Measurements from ENCODE around the gene RTN4R. TPM values are rescaled to one million over a fixed set of nuclear protein-coding genes. Genes with fewer than 3 reads are reported as not detected.

RTN4R gene
- total and polyA plus RNA-seq, 2 experiments from 2014 or later, result 10.6 to 38.4 TPM

DNA sequence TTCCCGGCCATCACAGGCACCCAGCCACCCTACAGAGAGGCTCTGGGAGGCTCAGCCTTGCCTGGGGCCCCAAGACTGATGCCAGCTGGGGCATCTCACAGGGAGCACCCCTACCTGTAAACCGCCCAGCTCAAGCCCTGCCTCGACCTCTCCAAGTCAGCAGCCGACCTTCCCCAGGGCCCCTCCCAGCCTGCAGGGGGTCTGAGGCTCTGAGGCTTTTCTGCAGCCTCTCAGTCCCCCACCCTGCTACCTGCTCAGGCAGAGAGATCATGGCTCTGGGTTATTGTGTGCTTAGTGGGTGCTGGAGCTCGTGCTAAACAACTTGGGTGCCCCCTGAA lies 23.1 kb upstream of the RTN4R start (continued):
- TF ChIP-seq, protein P1, sequence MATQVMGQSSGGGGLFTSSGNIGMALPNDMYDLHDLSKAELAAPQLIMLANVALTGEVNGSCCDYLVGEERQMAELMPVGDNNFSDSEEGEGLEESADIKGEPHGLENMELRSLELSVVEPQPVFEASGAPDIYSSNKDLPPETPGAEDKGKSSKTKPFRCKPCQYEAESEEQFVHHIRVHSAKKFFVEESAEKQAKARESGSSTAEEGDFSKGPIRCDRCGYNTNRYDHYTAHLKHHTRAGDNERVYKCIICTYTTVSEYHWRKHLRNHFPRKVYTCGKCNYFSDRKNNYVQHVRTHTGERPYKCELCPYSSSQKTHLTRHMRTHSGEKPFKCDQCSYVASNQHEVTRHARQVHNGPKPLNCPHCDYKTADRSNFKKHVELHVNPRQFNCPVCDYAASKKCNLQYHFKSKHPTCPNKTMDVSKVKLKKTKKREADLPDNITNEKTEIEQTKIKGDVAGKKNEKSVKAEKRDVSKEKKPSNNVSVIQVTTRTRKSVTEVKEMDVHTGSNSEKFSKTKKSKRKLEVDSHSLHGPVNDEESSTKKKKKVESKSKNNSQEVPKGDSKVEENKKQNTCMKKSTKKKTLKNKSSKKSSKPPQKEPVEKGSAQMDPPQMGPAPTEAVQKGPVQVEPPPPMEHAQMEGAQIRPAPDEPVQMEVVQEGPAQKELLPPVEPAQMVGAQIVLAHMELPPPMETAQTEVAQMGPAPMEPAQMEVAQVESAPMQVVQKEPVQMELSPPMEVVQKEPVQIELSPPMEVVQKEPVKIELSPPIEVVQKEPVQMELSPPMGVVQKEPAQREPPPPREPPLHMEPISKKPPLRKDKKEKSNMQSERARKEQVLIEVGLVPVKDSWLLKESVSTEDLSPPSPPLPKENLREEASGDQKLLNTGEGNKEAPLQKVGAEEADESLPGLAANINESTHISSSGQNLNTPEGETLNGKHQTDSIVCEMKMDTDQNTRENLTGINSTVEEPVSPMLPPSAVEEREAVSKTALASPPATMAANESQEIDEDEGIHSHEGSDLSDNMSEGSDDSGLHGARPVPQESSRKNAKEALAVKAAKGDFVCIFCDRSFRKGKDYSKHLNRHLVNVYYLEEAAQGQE (IDR thresholded peaks at IDR 0.05; ENCODE audit: unreplicated experiment), result no peak
- TF ChIP-seq ZNF114 (CRISPR knock-in tag; IDR thresholded peaks at IDR 0.05) (no peak), NANOG (IDR thresholded peaks at IDR 0.05; ENCODE audit: borderline replicate concordance) (no peak), EZH2 (IDR thresholded peaks at IDR 0.05; ENCODE audit: low read depth, unreplicated experiment) (no peak), JUNB (IDR thresholded peaks at IDR 0.05; ENCODE audit: unreplicated experiment) (no peak), POLR2AphosphoS5 (IDR thresholded peaks at IDR 0.05; ENCODE audit: low read depth) (no peak), CREB1 (CRISPR knock-in tag; IDR thresholded peaks at IDR 0.05; ENCODE audit: low read depth) (no peak)
- TF ChIP-seq, protein P2, sequence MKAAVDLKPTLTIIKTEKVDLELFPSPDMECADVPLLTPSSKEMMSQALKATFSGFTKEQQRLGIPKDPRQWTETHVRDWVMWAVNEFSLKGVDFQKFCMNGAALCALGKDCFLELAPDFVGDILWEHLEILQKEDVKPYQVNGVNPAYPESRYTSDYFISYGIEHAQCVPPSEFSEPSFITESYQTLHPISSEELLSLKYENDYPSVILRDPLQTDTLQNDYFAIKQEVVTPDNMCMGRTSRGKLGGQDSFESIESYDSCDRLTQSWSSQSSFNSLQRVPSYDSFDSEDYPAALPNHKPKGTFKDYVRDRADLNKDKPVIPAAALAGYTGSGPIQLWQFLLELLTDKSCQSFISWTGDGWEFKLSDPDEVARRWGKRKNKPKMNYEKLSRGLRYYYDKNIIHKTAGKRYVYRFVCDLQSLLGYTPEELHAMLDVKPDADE (IDR thresholded peaks at IDR 0.05), result no peak
- TF ChIP-seq, protein P3, sequence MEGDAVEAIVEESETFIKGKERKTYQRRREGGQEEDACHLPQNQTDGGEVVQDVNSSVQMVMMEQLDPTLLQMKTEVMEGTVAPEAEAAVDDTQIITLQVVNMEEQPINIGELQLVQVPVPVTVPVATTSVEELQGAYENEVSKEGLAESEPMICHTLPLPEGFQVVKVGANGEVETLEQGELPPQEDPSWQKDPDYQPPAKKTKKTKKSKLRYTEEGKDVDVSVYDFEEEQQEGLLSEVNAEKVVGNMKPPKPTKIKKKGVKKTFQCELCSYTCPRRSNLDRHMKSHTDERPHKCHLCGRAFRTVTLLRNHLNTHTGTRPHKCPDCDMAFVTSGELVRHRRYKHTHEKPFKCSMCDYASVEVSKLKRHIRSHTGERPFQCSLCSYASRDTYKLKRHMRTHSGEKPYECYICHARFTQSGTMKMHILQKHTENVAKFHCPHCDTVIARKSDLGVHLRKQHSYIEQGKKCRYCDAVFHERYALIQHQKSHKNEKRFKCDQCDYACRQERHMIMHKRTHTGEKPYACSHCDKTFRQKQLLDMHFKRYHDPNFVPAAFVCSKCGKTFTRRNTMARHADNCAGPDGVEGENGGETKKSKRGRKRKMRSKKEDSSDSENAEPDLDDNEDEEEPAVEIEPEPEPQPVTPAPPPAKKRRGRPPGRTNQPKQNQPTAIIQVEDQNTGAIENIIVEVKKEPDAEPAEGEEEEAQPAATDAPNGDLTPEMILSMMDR (conservative IDR thresholded peaks at IDR 0.05; ENCODE audit: low read depth in 2 of 2), result no peak

DNA sequence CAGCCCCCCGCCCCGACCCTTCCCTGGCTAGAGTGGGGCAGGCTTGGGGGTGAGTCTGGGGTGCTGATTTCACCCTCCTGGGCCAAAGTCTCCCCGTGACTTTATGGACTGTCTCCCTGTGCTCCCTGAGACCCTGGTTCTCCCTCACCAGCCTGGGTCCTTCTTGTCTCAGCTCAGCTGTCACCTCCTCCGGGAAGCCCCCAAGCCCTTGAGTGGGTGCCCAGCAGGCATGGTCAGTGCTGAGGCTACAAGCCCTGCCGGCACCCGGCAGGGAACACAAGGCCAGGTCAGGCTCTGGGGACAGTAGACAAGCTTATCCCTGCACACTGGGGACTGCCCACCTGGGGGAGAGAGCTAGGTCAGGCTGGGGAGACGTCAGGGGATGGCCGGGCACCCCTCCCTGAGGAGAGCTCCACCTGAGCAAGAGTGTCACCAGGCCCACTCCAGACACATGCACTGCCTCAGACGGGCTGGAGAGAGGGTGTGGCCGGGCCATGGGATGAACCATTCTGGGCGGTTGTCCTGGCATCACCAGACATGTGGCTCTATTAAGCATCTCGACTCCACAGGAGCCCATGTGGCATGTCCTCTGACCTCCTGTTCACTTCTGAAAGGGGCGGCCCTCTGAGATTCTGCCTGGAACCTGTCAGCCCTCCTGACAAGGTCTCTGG lies 22.6 kb upstream of the RTN4R start:
- ATAC-seq, result no peak
- no peak for DNase-seq (ENCODE audit: low spot score)
- no peak for TF ChIP-seq NANOG (IDR thresholded peaks at IDR 0.05; ENCODE audit: borderline replicate concordance)
- no peak for TF ChIP-seq CREB1 (CRISPR knock-in tag; IDR thresholded peaks at IDR 0.05; ENCODE audit: low read depth)
- Histone ChIP-seq H3K36me3 (ENCODE audit: insufficient read depth) (no peaks in the 10 kb centered on the region), H3K79me2 (replicated peaks; ENCODE audit: insufficient read depth) (no peaks in the 10 kb centered on the region), H3K27ac (ENCODE audit: low read depth) (no peak overlapping the region), H3F3A (replicated peaks; ENCODE audit: low read depth) (0 out of 2 replicates have a peak, but pooled peaks cover 3% of the 10 kb centered on the region), H3K4me1 (ENCODE audit: insufficient read depth) (no peaks in the 10 kb centered on the region), H4K20me1 (replicated peaks; ENCODE audit: insufficient read depth) (no peaks in the 10 kb centered on the region), H2AFZ (no peak overlapping the region), H3K4me3 (no peak overlapping the region), H3K27me3 (ENCODE audit: insufficient read depth) (no peaks in the 10 kb centered on the region), H3K4me2 (no peak overlapping the region), H3K9me2 (ENCODE audit: insufficient read depth) (no peaks in the 10 kb centered on the region)
- Mint-ChIP-seq H3K27ac (no peak overlapping the region), H3K4me3 (no peak overlapping the region), H3K4me1 (peaks cover 2% of the 10 kb centered on the region; the same call in 1 of the 3 replicates), H3K36me3 (ENCODE audit: low read depth) (no peaks in the 10 kb centered on the region), H3K9me3 (no peaks in the 10 kb centered on the region), H3K27me3 (ENCODE audit: insufficient read depth, low read depth, poor library complexity) (peaks cover 8% of the 10 kb centered on the region)
